GM12891 (cell line): ENCODE measurements around the gene UBE2E3.

Experiments
- PAX5 ChIP-seq: IDR thresholded peaks from 2 replicates; pipeline ENCODE4 v1.6.1; 2011; ENCODE audit warnings: low read length, moderate library complexity, mild to moderate bottlenecking; ENCODE audit not compliant: insufficient read depth, severe bottlenecking
- POLR2A ChIP-seq: IDR thresholded peaks from 2 replicates; pipeline ENCODE4 v1.6.1; 2011; ENCODE audit warnings: low read depth, low read length, control low read depth
- POLR2AphosphoS5 ChIP-seq: IDR thresholded peaks from 2 replicates; pipeline ENCODE4 v1.6.1; 2011; ENCODE audit warnings: low read depth, low read length, control low read depth
- SPI1 ChIP-seq: IDR thresholded peaks from 2 replicates; pipeline ENCODE4 v1.6.1; 2011; ENCODE audit warnings: low read depth, low read length, control low read depth
- TAF1 ChIP-seq: IDR thresholded peaks from 2 replicates; pipeline ENCODE4 v1.6.1; 2011; ENCODE audit warnings: low read depth, low read length, control low read depth

GRCh38 chr2:181007086-181007837 lies 26.9 kb downstream of the UBE2E3 start:
- no peak for TF ChIP-seq SPI1
- no peak for TF ChIP-seq POLR2AphosphoS5
- no peak for TF ChIP-seq POLR2A
- TF ChIP-seq TAF1: no peak
- no peak for TF ChIP-seq PAX5
